ENCODE measurements around the gene CASD1.

Gene CASD1

DNA sequence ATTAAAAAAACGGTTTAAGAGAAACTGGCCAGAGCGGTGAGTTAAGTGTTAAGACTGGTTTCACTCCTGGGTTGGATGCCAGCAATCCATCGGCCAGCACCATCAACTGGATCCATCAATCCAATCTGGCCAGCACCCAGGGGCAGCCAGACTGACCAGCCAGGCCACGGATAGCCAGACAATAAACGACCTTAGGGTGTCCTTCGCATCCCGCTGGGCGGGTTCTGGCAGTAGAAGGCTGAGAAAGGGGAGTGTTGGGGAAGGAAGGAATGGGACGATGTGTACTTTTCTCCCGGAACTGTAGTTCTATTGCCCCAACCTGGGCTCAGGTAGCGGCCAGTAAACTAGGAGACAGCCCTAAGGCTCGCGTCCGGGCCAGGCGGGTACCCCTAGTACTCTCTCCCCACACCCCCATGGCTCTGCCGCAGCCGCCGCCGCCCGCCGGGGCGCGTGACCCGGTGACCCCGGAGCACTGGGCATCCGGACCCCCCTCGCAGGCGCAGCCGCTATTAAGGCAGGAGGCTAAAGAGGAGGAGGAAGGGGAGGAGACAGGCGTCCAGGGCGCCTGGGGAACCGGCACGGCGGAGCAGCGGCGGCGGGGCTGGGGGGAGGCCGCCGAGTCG is at the start of gene CASD1:
Gene CASD1 (plus strand): TSS at position 546 of the 623 bp plus-strand sequence. CDS start 276 bp downstream, outside the sequence.
- peak in 52 of 56 donors; percentile 12 to 82 (median 61) for DNase-seq

DNA sequence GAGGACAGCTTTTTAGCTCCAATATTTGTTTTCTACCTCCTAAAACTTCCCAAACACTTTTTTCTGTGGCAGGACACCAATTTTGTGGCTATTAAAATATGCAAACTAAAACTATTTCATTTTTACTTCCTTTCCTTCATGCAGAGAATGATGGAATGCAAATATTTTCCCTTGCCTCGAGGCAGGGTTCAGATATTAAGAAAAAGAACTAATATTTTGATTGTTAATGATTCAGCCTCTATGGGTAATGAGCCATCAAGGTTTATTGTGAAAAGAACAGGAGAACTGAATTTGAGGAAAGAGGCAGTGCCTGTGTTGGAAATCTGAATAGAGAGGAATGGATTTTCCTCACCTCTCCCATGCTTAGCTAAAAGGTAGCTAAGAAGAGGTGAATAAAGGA is 43.1 kb upstream of the CASD1 start:
- no peak for DNase-seq

DNA sequence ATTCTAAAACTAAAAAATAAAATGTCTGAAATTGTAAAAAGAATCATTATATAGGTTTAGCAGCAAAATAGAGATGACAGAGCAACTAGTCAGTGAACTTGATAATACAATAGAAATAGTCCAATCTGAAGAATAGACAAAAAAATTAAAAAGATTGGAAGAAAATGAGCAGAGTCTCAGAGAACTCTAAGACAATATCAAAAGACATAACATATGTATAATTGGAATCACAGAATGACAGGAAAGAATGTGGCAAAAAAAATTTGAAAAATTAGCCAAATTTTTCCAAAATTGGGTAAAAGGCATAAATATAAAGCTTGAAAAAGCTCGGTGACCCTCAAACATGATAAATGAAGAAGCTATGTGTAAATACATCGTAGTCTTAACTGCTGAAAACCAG is 38.0 kb upstream of the CASD1 start:
- DNase-seq = no peak

DNA sequence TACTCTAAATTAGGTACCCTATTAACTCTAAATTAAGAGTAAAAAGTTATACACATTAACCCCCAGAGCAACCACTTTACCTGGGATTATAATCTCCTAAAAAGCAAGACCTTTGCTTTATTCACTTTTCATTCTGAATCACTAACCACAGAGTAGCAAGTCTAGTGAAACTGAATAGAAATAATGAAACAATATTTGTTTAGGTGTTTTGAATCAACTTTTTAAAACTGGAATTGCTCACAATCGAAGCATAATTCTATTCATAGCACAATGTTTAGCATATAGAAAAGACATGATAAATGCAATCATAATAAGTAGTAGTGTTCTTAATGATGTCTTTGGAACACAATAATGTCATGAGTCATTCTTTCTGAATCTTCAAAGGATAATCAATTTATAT is 37.0 kb upstream of the CASD1 start:
- no peak for DNase-seq

DNA sequence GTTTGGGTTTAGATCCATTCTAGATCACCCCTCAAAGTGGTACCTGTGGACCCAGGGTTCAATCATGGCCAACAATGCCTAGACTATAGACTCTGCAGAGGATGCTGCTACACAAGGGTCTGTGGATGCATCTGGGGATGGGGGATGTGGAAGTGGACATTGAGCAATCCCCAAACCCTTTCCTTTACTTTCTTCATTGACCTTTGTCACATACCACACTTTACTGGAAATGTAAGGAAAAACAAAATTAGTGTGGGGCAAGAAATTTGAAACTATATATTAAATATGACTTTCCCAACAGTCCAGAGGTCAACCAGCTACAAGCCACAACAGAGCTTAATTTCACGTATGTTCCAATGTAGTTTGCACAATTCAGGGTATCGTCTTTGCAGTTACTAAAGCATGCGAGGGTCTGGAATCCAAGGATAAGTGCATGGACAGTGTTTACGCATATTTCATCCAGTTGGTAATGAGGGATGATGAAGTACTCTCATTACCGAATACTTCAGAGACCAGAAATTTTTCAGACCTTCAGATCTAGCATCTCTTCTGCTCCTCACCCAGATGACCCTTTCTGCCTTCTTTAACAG is 33.3 kb upstream of the CASD1 start:
- DNase-seq = no peak

DNA sequence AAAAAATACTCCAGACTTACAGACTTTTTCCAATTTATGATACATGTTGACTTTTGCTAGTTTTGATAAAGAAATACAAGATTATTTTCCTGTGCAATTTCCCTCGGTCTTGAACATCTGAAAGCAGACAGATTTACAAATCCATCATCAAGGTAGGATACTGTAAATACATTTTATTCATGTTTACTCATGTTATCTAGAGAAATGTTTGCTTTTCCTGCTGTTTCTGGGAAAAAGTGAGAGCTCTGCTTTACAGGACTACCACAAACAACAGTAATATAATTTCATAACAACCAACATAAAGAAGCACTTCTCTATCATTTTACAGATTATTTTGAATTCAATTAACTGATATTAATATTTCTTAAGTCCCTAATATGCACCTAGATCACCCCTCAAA is 31.7 kb upstream of the CASD1 start:
- no peak for DNase-seq

DNA sequence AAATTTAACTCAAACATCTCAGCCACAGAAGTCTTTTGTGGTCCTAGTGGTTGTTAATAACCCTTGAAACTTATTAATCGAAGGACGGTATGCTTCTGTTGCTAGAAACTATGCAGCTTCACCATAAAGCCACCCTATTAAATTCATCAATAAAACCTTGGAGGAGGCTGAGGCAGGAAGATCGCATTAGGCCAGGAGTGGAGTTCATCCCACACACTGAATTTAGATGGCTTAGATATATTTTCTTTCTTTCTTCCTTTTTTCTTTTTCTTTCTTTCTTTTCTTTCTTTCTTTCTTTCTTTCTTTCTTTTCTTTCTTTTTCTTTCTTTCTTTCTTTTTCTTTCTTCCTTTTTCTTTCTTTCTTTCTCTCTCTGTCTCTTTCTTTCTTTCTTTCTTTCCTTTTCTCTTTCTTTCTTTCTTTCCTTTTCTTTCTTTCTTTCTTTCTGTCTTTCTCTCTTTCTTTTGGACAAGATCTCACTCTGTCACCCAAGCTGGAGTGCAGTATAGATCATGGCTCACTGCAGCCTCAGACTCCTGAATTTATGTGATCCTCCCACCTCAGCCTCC is 30.9 kb upstream of the CASD1 start:
- DNase-seq = no peak

DNA sequence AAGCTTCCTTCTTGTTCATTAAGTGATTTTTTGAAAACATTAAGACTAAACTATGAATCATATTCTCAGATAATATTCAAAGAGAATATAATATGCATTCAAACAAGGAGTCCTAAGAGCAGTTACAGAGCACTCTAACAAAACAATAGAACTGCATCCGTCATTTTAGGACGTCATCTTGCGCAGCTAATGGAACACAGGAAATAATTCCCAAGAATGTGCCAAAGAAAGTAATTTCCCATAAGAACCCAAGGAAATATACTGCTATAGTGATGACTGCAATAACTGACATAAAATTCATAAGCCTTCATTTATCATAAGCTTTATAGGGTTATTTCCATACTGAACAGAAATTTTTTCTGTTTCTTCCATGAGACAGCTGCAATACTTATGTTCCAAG is 28.3 kb upstream of the CASD1 start:
- no peak for DNase-seq

DNA sequence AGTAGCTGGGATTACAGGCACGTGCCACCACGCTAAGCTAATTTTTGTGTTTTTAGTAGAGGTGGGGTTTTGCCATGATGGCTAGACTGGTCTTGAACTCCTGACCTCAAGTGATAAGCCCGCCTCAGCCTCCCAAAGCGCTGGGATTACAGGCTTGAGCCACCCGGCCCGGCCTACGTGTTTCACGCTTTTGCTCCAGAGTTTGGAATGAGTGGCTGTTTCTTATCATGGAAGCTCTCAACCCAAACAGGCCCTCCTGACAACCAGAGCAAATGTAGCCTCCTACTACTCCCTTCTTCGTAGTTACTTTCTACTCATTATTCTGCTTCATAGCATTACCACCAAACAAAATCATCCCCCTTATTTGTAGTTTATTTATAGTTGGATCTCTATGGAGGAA is 26.8 kb upstream of the CASD1 start:
- no peak for DNase-seq

DNA sequence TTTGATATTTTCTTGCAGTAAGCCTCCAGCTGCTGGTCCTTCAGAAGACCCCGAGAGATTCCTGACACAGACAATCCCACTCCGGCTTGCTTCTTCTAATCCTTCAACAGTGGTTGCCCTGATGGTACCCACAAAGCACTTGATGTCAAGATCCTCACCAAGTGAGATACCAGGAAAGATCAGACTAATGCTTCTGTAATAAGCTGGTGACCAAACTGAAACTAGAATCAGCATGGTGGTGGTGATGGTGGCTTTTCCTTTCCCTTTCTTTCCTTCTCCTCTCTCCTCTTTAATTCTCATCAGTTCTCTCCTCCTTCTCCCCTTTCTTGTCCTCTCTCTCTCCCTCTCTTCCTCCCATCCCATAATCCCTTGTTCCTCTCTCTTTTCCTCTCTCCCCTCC is 25.8 kb upstream of the CASD1 start:
- DNase-seq = no peak

DNA sequence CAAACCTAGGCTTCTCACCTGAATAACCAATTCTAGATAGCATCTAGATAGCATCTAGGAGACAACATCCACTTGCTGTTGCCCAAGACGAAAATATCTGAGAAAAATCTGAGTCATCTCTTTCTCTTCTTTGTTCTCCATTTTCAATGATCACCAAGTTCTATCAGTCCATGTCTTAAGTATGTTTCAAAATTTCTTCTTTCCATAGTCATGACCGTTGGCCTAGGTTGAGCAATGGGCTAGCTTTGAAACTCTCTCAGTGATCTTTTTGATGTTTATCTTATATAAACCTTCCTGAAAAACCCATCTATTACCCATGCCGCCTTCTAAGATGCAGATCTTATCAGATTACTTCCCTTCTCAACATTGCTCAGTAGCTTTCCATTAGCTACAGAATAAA is 23.4 kb upstream of the CASD1 start:
- DNase-seq = no peak

DNA sequence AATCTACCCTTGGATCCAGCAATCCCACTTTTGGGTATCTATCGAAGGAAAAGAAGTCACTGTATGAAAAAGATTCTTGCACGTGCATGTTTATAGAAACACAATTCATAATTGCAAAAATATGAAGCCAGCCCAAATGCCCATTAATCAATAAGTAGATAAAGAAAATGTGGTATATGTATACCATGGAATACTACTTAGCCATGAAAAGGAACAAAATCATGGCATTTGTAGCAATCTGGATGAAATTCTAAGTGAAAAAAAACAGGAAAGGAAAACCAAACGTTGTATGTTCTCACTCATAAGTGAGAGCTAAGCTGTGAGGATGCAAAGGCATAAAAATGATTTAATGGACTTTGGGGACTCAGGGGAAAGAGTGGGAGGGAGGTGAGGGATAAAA is 18.2 kb upstream of the CASD1 start:
- no peak for DNase-seq

DNA sequence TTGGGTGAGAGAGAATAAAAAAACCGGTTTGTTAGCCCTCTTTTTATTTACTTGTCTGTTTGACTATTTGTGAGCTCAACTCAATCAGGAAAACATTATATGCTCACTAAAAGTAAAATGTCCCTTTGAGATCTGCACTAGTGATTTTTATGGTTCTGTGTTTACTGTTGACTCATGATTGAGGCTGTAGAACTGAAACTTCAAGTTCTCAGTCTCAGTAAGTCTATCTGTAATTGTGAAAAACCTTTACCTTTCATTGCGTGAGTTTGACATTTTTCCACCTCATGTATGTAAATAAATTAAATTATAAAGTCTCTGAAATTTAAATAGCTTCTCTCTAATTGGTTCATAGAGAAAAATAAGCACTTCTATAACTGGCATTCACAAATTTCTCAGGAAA is 17.0 kb upstream of the CASD1 start:
- DNase-seq = no peak

DNA sequence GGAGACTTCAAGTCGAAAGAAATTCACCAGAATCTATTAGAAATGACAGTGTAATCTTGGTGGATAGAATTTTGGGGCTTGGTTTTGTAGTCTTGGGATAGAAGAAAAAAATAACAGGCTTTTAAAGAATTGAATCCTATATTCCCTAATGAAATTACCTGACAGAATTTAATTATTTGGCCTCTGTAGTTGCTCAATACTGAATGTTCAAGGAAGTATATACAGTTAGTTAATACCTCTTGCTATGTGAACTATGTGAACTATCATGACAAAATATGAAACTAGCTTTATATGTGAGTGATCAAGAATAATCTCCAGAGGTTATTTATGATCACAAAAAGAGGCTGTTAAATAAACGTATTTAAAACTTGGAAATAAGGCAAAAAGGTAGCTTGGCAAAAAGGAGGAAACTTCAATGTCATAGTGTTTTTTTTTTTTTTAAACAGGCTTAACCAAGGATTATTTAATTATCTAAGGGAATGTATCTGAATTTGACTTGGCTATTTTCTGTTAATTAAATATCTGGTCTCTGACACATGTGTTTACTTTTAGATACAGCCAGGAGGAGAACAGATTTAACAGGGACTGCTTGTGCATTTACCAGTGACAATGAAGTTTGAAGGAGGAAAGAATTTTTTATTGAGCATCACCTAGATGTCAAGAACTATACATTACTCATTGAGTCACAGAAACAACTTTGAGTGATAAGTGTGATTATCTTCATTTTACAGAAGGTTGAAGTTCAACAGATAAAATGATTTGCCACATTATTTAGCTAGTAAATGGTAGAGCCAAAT is 11.5 kb upstream of the CASD1 start:
- no peak for DNase-seq

DNA sequence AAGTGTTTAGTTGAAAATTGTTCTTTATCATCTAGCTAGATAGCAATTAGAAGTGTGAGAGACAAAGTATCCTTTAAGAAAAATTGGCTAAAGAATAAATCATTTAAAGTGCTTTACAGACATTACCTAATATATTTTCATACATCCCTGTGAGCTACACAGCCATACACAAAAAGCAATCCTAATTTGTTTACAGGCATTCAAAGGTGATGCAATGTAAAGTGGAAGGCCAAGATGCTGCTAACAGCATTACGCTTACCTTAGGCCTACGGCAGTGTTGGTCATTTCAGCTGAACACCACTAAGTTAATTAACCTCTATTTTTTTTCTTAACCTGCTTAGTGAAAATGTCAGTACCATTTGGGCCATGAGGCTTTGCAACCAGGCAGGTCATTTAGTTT is 10.7 kb upstream of the CASD1 start:
- no peak for DNase-seq

DNA sequence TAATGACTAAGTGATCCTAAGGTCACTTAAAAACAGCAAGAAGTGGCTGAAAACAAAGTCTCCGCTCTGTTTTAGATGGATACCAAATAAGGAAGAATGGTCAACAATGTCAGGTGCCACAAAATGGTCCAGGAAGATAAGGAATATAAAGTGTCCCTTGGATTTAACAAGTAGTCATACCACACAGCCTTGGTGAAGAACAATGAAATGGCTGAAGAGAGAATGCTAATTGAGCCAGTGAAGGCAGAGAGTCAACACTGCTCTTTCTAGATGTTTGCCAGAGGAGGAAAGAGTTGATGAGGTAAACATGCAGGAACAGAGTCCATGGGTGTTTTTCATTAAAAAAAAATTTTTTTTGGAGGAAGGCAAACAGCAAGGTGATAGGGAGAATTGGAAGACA is 2.1 kb upstream of the CASD1 start:
- DNase-seq = no peak

DNA sequence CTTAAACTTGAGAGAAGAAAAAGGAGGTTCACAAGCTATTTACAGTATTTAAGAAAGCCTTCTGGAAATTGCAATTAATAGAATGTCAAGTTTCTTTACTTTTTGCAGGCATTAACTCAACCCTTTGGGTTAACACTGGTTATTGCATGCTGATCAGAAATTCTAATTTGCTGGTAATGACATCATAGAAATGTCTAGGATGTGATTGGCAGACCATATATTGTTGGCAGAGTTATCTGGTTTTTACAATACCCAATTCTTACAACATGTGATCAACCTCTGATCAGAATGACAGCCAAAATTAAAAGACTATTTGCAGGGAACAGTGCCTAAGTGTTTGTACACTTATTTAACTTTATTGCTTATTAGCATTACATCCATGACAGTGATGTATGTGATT is 1.6 kb upstream of the CASD1 start:
- no peak for DNase-seq

DNA sequence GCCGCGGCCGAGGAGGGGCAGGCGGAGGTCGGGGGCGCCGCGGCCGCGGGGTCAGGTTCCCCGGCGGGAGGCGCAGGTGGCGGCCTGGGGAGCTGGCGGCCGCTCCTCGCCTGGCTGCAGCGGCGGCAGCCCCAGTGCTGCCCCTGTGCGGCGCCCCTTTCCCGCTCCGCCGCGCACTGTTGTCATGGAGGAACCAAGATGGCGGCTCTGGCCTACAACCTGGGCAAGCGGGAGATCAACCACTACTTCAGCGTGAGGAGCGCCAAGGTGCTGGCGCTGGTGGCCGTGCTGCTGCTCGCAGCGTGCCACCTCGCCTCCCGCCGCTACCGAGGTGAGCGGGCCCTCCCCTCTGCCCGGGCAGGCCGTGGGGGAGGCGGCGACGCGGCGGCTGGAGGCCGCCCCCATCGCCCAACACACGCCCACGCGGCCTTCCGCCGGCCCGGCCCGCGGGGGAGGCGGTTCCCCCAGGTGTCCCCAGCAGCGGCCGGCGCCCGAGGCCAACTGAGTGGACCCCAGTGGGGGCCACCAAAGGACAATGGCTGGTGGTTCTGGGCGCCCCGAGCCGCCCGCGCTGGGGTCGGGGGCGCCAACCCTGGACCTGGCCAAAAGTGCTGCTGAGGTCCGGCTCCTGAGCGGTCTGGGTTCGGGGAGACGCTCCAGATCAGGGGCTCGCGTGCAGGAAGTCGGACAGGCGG is 425 bp downstream of the CASD1 start:
- DNase-seq = peak in 52 of 56 donors; percentile 2 to 83 (median 65)

DNA sequence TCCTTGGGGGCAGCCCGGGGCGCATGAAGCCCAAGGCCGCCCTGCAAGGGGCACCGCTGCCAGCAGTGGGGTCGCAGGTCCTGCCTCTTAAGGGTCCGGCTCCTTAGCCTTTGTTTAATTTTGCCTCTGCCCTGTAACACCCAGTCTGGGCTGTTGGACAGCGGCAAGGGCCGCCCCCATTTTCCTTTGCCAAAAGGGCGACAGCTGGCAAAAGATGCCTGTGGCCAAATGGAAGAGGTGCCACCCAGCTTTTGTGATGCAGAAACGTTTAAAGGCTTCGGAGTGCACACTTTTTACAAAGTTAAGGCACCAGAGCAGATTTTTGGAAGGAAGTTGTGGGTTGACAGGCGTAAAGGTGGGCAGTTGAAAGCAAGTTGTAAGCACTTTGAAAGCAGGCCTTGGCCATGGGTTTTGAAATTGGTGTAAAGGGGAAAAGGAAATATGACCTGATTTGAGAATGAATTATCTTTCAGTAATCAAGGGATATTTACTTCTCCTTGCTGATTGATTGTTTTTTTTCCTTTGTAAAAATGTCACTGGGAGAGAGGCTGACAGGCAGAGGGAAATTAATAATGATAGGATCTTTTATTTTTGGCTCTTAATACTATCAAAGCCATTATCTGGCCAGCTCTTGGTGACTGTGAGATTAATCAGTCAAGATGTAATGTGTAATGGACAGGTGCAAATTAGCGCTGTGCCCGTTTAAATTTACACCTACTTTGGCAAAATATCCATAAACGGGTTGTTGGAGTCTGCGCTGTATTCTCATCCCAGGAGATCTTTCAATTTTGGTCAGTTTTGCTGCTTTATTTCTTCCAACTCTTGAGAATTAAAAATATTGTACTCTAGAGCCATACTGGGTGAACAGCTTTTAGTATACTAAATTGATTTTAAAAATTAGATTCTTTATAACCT is 1.2 kb downstream of the CASD1 start:
- DNase-seq = peak in 40 of 56 donors; percentile 6 to 66 (median 38)

DNA sequence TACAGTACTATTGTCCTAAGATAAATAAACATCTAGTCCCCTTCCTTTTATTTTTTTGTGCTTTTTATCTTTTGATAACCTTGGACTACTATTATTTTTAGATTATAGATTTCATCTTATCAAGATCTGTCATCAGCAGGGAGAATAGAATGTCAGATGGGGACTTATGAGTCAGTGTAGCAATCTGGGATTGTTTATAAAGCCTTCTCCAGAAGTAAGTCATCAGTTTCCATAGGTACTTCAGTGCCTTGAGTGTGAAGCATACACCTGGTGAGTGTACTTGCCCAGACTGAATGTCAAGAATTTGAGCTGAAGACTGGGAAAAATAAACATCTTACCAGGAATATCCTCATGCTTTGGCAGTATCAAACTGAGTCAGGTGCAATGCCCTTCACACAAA is 2.1 kb downstream of the CASD1 start:
- no peak for DNase-seq

Data from amygdala (tissue), 56 donors.